Measurements from ENCODE around the gene MLKL. TPM values are rescaled to one million over a fixed set of nuclear protein-coding genes. Genes with fewer than 3 reads are reported as not detected.

The MLKL gene
- total RNA-seq, 4 donors from 2014 or later = 17.1 to 62.5 (median 19.6) TPM

DNA sequence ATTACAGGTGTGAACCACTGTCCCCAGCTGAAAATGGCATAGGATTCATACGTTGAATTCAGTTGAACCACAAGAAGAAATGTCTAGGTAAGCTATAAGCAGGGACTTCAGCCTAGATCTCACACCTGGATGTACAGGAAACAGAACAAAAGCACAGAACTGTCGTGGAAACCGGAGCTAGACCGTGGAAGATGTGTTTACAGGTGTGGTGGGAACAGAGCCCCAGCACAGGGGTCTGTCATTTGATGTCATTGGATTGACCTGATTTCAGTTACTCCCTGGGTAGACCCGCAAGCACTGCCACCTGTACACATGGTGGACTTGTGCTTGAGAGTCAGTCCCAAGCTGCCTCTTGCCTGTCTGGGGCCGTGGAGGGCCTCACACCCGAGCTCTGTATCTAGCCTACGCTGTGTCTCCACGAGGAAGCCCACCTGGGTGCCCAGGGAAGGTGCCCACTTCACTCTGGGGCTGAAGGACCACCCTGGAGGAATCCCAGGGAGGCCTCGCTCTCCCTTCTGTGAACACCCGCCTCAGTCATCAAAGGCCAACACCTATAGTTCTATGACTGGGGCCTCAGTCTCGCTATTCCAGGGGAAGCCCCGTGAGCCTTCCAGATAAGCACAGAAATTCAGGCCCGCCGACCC, 32.2 kb upstream of the MLKL start:
- WGBS, 2 donors (ENCODE audit: low coverage in 1 of 2) = 77% methylated on average over 11 of the region's 15 CpGs; no CpG with 5 or more reads in 1 of the 2 donors
- Histone ChIP-seq H3K9me3 (no peaks in the 10 kb centered on the region), H3K27me3 (no peaks in the 10 kb centered on the region), H3K27ac (no peak overlapping the region), H3K4me3 (no peak overlapping the region), H3K4me1 (peaks cover 5 to 18% (median 16%) of the 10 kb centered on the region in 4 donors), H3K36me3 (no peaks in the 10 kb centered on the region)
- no peak for DNase-seq
- intact Hi-C loops (cut with DNase I; ENCODE audit: low total_unique reads) (no loop called here), in situ Hi-C loops (cut with MboI; ENCODE audit: low pct_ligation_motif_present in 1 of 4, low pct_unique_long_range_greater_than_20kb in 1 of 4, low sequenced_read_pairs in 3 of 4) (no loop called here)
- TF ChIP-seq, protein P1, sequence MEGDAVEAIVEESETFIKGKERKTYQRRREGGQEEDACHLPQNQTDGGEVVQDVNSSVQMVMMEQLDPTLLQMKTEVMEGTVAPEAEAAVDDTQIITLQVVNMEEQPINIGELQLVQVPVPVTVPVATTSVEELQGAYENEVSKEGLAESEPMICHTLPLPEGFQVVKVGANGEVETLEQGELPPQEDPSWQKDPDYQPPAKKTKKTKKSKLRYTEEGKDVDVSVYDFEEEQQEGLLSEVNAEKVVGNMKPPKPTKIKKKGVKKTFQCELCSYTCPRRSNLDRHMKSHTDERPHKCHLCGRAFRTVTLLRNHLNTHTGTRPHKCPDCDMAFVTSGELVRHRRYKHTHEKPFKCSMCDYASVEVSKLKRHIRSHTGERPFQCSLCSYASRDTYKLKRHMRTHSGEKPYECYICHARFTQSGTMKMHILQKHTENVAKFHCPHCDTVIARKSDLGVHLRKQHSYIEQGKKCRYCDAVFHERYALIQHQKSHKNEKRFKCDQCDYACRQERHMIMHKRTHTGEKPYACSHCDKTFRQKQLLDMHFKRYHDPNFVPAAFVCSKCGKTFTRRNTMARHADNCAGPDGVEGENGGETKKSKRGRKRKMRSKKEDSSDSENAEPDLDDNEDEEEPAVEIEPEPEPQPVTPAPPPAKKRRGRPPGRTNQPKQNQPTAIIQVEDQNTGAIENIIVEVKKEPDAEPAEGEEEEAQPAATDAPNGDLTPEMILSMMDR (IDR thresholded peaks at IDR 0.05) = no peak
- TF ChIP-seq EP300 (IDR thresholded peaks at IDR 0.05; ENCODE audit: low read depth) (no peak), POLR2AphosphoS5 (IDR thresholded peaks at IDR 0.05) (no peak), POLR2A (IDR thresholded peaks at IDR 0.05) (no peak)

DNA sequence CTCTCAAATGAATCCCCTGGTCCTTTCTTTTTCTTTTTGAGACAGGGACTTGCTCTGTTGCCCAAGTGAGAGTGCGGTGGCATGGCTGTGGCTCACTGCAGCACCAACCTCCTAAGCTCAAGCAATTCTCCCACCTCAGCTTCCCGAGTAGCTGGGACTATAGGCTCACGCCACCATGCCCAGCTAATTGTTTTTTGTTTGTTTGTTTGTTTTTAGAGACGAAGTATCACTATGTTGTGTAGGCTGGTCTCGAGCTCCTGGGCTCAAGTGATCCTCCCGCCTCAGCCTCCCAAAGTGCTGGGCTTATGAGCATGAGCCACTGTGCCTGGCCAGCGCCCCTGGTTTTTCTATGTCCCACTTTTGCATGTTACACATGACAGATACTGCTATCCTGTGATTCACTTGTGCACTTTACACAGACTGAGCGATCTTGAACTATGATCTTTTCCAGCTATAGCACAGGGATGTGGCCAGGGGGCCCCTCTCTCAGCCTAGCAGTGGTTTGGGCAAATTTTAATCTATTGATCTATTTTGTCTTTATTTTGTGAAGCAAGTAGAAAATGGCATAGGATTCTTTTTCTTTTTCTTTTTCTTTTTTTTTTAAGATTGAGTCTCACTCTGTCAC, 31.3 kb upstream of the MLKL start:
- Histone ChIP-seq H3K9me3 (no peaks in the 10 kb centered on the region), H3K4me1 (peaks cover 5 to 18% (median 16%) of the 10 kb centered on the region in 4 donors), H3K36me3 (no peaks in the 10 kb centered on the region), H3K4me3 (no peak overlapping the region), H3K27me3 (no peaks in the 10 kb centered on the region), H3K27ac (peak overlapping the region in 2 of 4 donors; percentile 7 to 81)
- intact Hi-C loops (cut with DNase I; ENCODE audit: low total_unique reads) = no loop called here
- in situ Hi-C loops (cut with MboI; ENCODE audit: low pct_ligation_motif_present in 1 of 4, low pct_unique_long_range_greater_than_20kb in 1 of 4, low sequenced_read_pairs in 3 of 4) = no loop called here
- WGBS, 2 donors (ENCODE audit: low coverage in 1 of 2) = 91 to 94% methylated on average over 6 to 8 of the region's 8 CpGs
- no peak for DNase-seq
- TF ChIP-seq POLR2AphosphoS5 (IDR thresholded peaks at IDR 0.05) = no peak
- TF ChIP-seq, protein P1 (IDR thresholded peaks at IDR 0.05) = no peak

DNA sequence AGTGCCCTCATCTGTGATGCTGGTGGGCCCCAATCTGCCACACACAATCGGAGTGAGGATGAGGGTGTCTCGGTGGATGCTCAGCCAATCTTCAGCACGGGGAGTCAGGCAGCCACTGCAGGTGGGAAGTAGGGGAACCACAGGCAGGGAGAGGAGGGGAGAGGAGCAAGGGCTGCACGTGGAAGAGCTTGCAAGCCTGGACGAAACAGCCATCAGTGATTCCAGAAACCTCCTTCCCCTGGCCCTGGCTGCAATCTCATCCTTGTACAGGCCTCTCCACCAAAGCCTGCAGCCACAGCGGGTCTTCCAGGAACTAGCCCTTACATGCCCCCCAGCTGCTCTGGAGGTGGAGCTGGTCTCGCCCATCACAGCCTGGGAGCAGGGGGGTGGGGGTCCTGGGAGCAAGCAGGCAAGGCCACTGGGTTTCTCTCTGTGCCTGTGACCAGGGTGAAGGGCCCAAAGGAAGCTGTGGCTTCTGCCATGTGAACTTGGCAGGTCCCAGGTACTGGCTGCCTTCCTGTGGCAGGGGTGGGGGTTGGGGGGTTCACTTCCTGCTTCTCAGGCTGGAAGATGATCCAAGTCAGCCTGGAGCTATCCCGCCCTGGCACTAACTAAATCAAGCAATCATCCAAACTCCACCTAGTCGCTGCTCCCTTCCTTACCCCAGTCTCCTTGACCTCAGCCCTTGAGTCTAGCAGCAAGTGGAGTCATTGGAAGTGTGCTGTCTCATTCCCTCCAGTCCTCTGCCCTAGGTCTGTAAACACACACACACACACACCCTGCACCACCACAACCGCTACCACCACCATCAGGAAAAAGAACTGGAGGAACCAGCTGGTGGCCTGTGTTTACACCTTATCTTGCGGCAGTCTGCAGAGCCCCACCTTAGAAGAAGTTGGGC, 29.4 kb upstream of the MLKL start:
- TF ChIP-seq, protein P1 (IDR thresholded peaks at IDR 0.05) = no peak
- TF ChIP-seq EP300 (IDR thresholded peaks at IDR 0.05; ENCODE audit: low read depth) (no peak), POLR2AphosphoS5 (IDR thresholded peaks at IDR 0.05) (peak in 2 of 3 donors; percentile 47 to 48), POLR2A (IDR thresholded peaks at IDR 0.05) (peak; percentile 39)
- Histone ChIP-seq H3K27me3 (no peaks in the 10 kb centered on the region), H3K27ac (peak overlapping the region; percentile 76 to 85 (median 82)), H3K36me3 (no peaks in the 10 kb centered on the region), H3K4me3 (no peak overlapping the region), H3K4me1 (peaks cover 5 to 33% (median 16%) of the 10 kb centered on the region in 4 donors), H3K9me3 (no peaks in the 10 kb centered on the region)
- peak; percentile 73 for DNase-seq
- 20 to 69% methylated on average over 1 to 11 of the region's 11 CpGs for WGBS, 2 donors (ENCODE audit: low coverage in 1 of 2)
- intact Hi-C loops (cut with DNase I; ENCODE audit: low total_unique reads) (loop anchor here (10.0 kb wide), 1 partner anchor 55 kb away; no protein-coding TSS in a partner anchor), in situ Hi-C loops (cut with MboI; ENCODE audit: low pct_ligation_motif_present in 1 of 4, low pct_unique_long_range_greater_than_20kb in 1 of 4, low sequenced_read_pairs in 3 of 4) (no loop called here)

DNA sequence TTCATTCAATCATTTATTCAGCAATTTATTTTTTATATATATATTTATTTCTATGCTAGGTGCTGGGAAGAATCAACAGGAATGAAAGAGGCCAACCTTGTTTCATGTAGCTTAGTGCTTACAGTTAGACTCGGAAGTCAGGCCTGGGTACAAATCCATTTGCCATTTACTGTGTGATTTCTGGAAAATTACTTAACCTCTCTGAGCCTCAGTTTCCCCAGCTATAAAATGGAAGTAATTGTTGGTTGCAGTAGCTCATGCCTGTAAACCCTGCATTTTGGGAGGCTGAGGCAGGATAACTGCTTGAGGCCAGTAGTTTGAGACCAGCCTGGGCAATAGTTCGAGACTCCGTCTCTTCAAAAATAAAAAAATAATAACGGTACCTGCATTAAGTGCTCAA, 27.2 kb upstream of the MLKL start:
- Histone ChIP-seq H3K4me3 (no peak overlapping the region), H3K9me3 (no peaks in the 10 kb centered on the region), H3K36me3 (no peaks in the 10 kb centered on the region), H3K4me1 (peaks cover 5 to 33% (median 16%) of the 10 kb centered on the region in 4 donors), H3K27ac (no peak overlapping the region), H3K27me3 (no peaks in the 10 kb centered on the region)
- 93 to 100% methylated on average over 1 to 4 of the region's 4 CpGs for WGBS, 2 donors (ENCODE audit: low coverage in 1 of 2)
- TF ChIP-seq, protein P1 (IDR thresholded peaks at IDR 0.05) = no peak
- TF ChIP-seq EP300 (IDR thresholded peaks at IDR 0.05; ENCODE audit: low read depth) (no peak), POLR2AphosphoS5 (IDR thresholded peaks at IDR 0.05) (no peak), POLR2A (IDR thresholded peaks at IDR 0.05) (no peak)
- in situ Hi-C loops (cut with MboI; ENCODE audit: low pct_ligation_motif_present in 1 of 4, low pct_unique_long_range_greater_than_20kb in 1 of 4, low sequenced_read_pairs in 3 of 4) = no loop called here
- intact Hi-C loops (cut with DNase I; ENCODE audit: low total_unique reads) = loop anchor here (10.0 kb wide), 1 partner anchor 57 kb away; no protein-coding TSS in a partner anchor
- DNase-seq = no peak

Data from transverse colon (tissue), 4 donors.